T-helper 17 cell (primary cell): ENCODE results near the gene MGAT5B. TPM values are rescaled to one million over a fixed set of nuclear protein-coding genes. Genes with fewer than 3 reads are reported as not detected.
A peak's percentile ranks its signal among the peaks of the same experiment; 100 is the strongest.

ENCODE experiments used
- ATAC-seq: fragments of 150-1000 bp; cut with Tn5 transposase; 2 replicates; pipeline ENCODE4 v1.10.0; 2021; ENCODE audit warnings: mild to moderate bottlenecking, moderate library complexity
- DNase-seq, 3 donors: peaks; one replicate each; pipeline versions ENCODE4 v3.0.0 to v3.0.0-alpha.2; 2020 to 2021
- H3K9me3 ChIP-seq: one replicate; pipeline ENCODE4 v1.7.0; 2013; ENCODE audit warnings: low read length, mild to moderate bottlenecking; ENCODE audit not compliant: control insufficient read depth, poor library complexity, severe bottlenecking
- H3K27ac Mint-ChIP-seq: one replicate; pipeline ENCODE4 v1.8.0; 2022; ENCODE audit warnings: mild to moderate bottlenecking, moderate library complexity, mixed read lengths
- H3K27me3 Mint-ChIP-seq: one replicate; pipeline ENCODE4 v1.8.0; 2022; ENCODE audit warnings: mixed read lengths
- H3K36me3 Mint-ChIP-seq: one replicate; pipeline ENCODE4 v1.8.0; 2022; ENCODE audit warnings: low read depth, mixed read lengths
- H3K4me1 Mint-ChIP-seq: one replicate; pipeline ENCODE4 v1.8.0; 2022; ENCODE audit warnings: mild to moderate bottlenecking, mixed read lengths
- H3K4me3 Mint-ChIP-seq: one replicate; pipeline ENCODE4 v1.8.0; 2022; ENCODE audit warnings: mild to moderate bottlenecking, moderate library complexity, mixed read lengths
- total RNA-seq, 4 donors: library from RNA in 2 of 4; stranded (reverse) in 2 of 4; gene quantifications; one replicate each; pipeline ENCODE4 v1.2.3 and lab custom pipeline; 2022 to 2026

Gene MGAT5B
- total RNA-seq, 2 donors from 2014 or later: 0.55 to 1.4 TPM

DNA sequence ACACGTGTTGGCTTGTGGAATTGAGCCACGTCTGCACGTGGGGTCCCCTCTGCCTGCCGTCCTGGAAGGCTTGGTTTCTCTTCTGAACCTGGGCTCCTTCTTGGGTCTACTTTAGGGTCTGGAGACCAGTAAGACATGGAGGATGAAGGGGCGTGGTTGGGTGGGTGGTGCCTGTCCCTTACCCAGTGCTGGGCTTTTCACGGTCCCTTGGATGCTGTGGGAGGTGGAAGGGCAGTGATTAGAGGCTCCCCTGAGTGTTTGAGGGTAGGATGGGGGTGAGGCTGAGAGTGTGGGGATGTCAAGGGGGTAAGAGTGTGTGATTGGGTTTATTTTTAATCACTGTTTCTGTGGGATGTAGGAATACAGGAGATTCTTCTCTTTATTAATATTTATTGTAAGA is 38.3 kb downstream of the MGAT5B start:
- no peak for DNase-seq
- no peak for ATAC-seq
- no peaks in the 10 kb centered on the region for H3K9me3 ChIP-seq
- Mint-ChIP-seq H3K27ac (no peak overlapping the region), H3K4me1 (peaks cover 2% of the 10 kb centered on the region), H3K27me3 (peaks cover 14% of the 10 kb centered on the region), H3K4me3 (no peak overlapping the region), H3K36me3 (no peaks in the 10 kb centered on the region)

DNA sequence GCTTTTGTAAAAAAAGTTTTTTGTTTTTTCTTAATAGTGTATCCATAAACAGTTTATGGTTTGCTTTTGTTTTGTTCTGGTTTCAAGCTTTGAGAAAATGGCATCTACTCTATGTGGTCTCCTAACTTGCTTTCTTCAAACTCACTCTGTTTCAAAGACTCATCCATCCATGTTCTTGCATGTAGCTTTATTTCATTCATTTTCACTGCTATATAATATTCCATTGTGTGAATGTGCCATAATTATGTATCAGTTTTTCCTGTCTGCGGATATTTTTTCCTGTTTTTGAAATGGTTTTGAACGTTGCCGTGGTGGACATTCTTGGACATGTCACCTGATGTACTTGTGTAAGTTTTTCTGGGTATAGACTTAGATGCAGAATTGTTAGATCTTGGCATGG is 39.1 kb downstream of the MGAT5B start:
- Mint-ChIP-seq H3K27ac (no peak overlapping the region), H3K4me1 (peaks cover 2% of the 10 kb centered on the region), H3K4me3 (no peak overlapping the region), H3K36me3 (no peaks in the 10 kb centered on the region), H3K27me3 (peaks cover 16% of the 10 kb centered on the region)
- H3K9me3 ChIP-seq: no peaks in the 10 kb centered on the region
- ATAC-seq (no peak), DNase-seq (no peak)

DNA sequence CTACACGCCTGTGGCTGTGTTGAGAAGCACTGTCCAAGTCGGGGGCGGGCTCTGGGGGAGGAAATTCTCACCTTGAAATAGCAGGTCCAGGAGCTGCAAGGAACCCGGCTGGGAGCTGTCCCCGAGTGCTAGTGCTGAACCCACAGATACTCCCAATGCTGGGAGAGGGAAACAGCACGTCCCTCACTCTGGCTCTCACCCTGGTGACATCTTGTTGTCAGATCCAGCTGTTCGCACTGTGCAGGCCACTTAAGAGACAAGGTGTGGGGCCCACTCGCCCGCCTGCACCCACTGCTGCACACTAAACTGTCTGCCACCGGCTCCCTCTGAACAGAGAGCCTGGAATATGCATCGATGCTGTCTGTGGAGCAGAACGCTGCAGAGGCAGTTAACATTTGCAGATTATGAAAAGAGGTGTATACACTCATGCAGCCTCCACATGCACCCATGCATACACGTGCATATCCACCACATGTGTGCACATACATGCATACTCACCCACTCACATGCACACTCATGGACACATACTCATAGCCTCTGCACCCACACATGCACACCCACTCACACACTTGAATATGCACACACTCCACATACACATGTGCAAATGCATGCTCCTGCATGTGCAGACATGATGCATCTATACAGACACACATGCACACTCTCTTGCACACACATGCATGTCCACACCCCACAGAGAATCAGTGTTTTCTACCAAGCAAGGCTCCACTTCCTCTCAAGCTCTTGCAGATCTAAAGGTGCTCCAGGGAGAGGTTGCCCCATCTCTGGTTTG is 42.0 kb downstream of the MGAT5B start:
- ATAC-seq (peak; percentile 36), DNase-seq (peak in 1 of 3 donors; percentile 18)
- Mint-ChIP-seq H3K4me1 (peaks cover 5% of the 10 kb centered on the region), H3K27me3 (peaks cover 35% of the 10 kb centered on the region), H3K4me3 (no peak overlapping the region), H3K27ac (no peak overlapping the region), H3K36me3 (peaks cover 4% of the 10 kb centered on the region)
- H3K9me3 ChIP-seq: no peaks in the 10 kb centered on the region

DNA sequence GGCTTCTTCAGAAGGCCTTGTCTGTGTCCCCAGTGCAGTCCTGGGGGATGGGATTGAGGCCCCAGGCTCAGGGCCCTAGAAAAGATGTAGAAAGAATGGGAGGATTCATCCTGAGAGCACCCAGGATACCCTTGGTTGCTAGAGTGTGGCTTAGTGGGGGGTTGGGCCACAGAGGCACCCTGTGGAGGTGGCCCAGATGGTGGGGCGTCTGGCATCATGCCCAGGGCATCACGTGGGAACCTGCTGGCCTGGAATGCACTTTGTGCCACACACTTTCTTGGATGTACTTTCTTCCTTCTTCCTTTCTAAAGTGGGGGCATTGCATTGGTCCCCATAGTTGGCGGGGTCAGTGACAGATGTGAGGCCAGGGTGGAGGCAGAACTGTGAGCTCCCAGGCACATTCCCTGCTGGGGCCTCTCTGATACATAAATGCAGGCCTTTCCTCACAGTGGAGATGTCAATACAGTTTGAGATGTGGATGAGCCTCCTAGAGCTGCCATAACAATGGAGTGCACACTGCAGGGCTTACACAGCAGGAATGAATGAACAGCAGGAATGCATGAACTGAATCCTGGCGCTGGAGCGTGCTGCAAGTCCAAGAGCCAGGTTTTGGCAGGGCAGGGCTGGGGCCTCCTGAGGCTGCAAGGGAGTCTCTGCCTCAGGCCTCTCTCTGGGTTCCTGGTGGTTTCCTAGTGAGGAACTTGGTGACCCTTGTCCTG is 43.3 kb downstream of the MGAT5B start:
- Mint-ChIP-seq H3K36me3 (peaks cover 4% of the 10 kb centered on the region), H3K27ac (no peak overlapping the region), H3K27me3 (peaks cover 35% of the 10 kb centered on the region), H3K4me1 (peaks cover 5% of the 10 kb centered on the region), H3K4me3 (no peak overlapping the region)
- DNase-seq: no peak
- H3K9me3 ChIP-seq: no peaks in the 10 kb centered on the region
- no peak for ATAC-seq

DNA sequence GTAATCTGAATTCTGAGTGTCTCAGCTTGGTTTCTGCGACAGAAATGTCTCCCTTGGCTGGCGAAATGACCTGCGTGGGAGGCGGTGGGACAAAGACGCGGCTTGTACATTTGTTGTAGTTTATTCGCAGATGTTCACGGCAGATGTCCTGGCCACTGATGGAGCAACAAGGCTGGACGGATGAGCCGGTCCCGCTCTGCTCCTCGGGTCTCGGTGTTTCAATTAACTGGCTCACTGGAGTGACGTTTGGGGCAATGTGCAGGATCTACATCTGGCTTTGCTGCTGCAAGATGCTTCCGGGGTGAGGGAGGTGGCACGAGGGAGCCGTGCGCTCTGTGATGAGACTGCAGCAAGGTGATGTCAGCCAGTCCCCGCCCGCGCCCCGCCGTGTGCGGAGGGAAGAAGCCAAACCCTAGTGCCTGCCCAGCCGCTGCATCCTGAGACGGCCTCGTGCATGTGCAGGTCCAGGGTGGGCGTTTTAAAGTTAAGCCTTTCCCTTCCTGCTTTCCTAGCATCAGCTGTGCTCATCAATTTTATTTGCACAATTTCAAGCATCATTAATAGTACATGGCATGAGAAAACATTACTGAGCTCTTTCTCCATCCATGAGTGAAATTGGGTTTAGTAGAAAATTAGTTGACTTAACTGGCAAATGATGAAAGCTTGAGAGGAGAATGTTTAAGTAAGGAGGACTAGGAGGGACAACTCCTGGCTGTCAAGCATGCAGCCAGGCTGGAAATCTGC is 44.4 kb downstream of the MGAT5B start:
- ATAC-seq (no peak), DNase-seq (no peak)
- no peaks in the 10 kb centered on the region for H3K9me3 ChIP-seq
- Mint-ChIP-seq H3K27ac (no peak overlapping the region), H3K4me3 (no peak overlapping the region), H3K36me3 (peaks cover 4% of the 10 kb centered on the region), H3K27me3 (peaks cover 35% of the 10 kb centered on the region), H3K4me1 (peaks cover 5% of the 10 kb centered on the region)

DNA sequence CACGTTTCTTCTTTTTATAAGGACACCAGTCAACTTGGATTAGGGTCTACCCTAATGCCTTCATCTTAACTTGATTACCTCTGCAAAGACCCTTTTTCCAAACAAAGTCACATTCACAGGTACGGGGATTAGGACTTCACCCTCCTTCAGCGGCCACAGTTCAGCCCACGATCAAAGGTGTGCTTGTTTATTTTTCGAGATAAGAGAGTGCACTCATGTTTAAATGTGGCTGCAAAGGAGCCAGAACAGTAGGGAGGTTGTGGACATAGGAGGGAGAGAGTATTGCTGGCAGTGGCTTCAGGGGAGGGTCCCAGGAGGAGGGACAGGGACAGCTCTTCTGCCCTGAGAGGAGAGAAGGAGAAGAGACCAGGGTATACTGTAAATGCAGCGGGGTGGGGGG is 46.7 kb downstream of the MGAT5B start:
- ATAC-seq: no peak
- no peaks in the 10 kb centered on the region for H3K9me3 ChIP-seq
- H3K36me3 Mint-ChIP-seq: peaks cover 4% of the 10 kb centered on the region

DNA sequence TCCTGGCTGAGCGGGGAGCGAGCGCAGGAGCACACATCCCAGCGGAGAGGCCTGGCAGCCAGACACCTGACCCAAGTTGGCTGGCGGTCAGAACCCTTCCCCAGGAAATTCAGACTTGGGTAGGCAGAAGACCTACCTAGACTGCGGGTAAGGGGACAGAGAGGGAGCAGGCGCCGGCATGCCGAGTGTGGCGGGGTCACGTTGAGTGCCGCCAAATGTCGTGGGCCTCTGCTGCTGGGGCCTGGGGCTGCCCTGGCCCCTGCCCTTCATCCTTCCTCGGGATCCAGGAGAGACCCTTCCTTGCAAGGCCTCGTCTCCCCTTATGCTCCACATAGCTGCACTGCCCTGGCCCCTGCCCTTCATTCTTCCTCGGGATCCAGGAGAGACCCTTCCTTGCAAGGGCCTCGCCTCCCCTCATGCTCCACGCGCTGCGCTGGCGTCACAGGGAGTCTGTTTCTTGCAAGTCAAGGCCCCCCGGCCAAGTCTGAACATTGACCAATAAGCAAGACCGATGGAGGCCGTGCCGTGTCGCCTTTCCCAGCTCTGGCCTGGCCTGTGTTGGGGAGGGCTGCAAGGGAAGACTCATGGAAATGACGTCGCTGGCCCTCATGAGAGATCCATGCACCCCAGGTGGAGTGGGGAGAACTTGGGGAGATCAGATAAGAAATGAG is 47.8 kb downstream of the MGAT5B start:
- Mint-ChIP-seq H3K4me1 (peaks cover 3% of the 10 kb centered on the region), H3K4me3 (no peak overlapping the region), H3K27me3 (peaks cover 37% of the 10 kb centered on the region), H3K36me3 (peaks cover 4% of the 10 kb centered on the region), H3K27ac (no peak overlapping the region)
- DNase-seq: no peak
- no peak for ATAC-seq
- H3K9me3 ChIP-seq: no peaks in the 10 kb centered on the region

More for the DNA sequence above, 46.7 kb downstream of the MGAT5B start:
- Mint-ChIP-seq H3K27me3 (peaks cover 31% of the 10 kb centered on the region), H3K4me3 (no peak overlapping the region), H3K27ac (no peak overlapping the region), H3K4me1 (peaks cover 3% of the 10 kb centered on the region)
- no peak for DNase-seq

DNA sequence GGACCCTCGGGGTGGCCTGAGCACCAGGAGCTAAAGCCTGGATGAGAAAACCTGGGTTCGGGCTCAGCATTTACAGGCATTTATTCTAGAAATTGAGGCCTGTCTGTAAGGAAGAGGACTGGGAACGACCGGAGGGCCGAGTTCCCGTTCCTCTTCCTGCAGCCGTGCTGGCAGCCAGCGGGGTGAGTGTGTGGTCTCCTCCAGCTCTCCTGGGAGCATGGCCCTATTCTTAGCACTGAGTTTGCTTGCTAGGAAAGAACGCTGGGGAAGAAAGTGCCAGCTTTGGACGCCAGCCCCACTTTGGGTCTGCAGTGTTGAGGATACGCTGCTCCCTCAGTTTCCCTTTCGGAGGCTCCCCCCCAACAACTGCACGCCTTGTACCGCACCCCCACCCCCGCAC is 49.6 kb downstream of the MGAT5B start:
- Mint-ChIP-seq H3K27ac (no peak overlapping the region), H3K36me3 (peaks cover 4% of the 10 kb centered on the region), H3K27me3 (peaks cover 33% of the 10 kb centered on the region), H3K4me3 (no peak overlapping the region), H3K4me1 (peaks cover 3% of the 10 kb centered on the region)
- DNase-seq: no peak
- no peaks in the 10 kb centered on the region for H3K9me3 ChIP-seq
- ATAC-seq: no peak

DNA sequence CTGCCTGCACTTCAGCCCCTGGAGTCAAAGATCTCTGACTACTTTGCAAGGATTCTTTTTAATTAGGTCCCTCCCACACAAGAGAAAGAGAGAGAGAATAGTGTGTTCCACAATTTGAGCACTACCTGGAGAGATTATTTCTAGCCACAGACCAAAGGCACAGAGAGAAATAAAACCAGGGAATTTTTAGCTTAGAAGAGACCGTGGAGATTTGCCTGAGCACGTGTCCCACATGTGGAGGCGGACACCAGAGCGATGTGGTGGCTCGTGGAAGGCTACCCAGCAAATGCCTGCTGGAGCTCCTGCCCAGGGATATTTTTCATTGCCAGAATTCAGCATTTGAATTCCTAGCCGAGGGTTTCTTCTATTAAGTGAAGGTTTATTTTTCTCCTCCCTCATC is 50.6 kb downstream of the MGAT5B start:
- ATAC-seq (no peak), DNase-seq (no peak)
- Mint-ChIP-seq H3K27me3 (peaks cover 26% of the 10 kb centered on the region), H3K4me3 (no peak overlapping the region), H3K36me3 (peaks cover 3% of the 10 kb centered on the region), H3K27ac (no peak overlapping the region), H3K4me1 (peaks cover 3% of the 10 kb centered on the region)
- no peaks in the 10 kb centered on the region for H3K9me3 ChIP-seq

DNA sequence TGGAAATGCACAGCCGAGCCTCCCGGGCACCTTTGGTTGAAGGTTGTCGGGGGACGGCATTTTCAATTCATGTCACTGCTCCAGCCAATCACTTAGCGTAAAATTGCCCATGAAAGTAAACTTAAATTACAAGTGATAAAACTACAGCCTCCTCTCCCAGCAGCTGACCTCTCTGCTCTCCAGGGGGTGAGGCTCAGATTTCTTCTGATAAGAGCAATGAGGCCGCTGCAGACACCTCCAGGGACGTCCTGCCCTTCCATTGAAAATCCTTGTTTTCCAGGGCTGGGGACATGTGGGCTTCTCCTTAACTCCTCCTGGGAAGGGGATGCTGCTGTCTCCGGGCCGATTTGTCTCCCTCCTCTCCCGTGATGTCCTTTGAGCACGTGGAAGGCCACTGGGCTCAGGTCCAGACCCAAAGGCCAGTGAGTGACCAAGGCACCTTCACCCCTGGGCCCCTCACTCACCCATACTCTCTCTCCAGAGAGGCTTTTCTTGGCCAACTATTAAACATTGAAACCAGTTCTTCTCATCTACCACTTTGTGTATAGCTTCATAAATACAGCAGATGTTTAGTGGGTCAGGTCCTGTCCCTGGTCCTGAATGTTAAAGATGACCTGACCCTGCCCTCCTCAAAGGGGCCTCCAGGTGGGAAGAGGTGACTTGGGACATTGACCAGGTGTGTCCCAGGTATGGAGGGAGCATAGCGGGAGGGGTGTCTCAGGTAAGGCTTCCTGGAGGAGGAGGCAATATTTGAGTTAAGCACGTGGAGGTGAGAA is 52.3 kb downstream of the MGAT5B start:
- no peaks in the 10 kb centered on the region for H3K4me1 Mint-ChIP-seq
- H3K36me3 Mint-ChIP-seq: no peaks in the 10 kb centered on the region
- no peak for ATAC-seq
- DNase-seq: no peak
- H3K9me3 ChIP-seq: no peaks in the 10 kb centered on the region
- peaks cover 18% of the 10 kb centered on the region for H3K27me3 Mint-ChIP-seq
- H3K27ac Mint-ChIP-seq: no peak overlapping the region
- H3K4me3 Mint-ChIP-seq: no peak overlapping the region

DNA sequence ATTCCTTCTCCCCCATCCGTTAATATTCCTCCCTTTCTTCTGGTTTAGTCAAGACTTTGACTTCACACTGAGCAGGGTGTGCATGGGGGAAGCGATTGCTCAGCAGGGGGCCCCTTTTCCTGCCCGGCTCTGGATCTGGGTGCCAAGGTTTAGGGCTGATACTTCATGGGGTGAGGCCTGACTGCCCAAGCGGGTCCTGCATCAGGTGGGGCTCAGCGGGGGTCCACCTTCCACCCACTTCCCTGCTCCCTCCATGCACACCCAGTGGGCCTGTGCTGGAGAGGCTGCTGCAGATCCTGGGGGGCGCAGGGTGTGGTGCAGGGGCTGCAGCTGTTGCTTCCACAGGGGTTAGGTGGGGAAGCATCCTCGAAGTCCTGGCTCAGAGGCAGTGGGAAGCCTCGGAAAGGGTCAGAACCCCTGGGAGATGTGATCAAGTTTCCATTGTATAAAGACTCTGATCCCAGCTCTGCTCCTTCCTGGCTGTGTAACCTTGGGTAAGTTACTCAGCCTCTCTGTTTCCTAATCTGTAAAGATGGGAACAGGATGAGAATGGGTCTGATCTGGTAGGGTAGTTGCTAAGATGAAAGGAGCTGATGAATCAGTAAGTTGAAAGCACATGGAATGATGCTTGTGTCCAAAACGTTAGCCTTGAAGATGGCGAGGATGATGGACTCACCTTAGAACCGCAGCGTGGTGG is 53.3 kb downstream of the MGAT5B start:
- Mint-ChIP-seq H3K27me3 (peaks cover 18% of the 10 kb centered on the region), H3K36me3 (no peaks in the 10 kb centered on the region)
- ATAC-seq: no peak

DNA sequence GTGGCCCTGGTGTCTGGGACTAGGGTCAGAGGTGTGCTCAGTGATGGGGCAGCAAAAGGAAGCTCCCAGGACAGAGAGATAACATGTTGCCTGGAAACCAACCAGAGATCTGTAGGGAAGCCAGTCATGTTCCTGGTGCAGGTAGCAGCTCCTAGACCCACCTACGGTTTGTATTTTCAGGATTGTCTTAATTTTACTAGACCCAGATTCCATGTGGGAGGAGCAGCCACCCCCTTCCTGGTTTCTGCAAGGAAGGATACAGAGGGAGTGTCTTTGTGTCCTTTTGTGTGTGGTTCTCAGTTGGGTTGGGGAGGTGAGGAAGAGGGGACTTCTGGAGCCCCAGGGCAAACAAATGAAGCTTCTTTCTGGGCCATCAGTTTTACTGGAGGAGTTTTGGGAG is 53.9 kb downstream of the MGAT5B start:
- ATAC-seq: no peak
- no peaks in the 10 kb centered on the region for H3K9me3 ChIP-seq
- Mint-ChIP-seq H3K4me3 (no peak overlapping the region), H3K27me3 (peaks cover 18% of the 10 kb centered on the region), H3K36me3 (no peaks in the 10 kb centered on the region), H3K4me1 (no peaks in the 10 kb centered on the region), H3K27ac (no peak overlapping the region)
- no peak for DNase-seq

More for the DNA sequence above, 53.3 kb downstream of the MGAT5B start:
- no peaks in the 10 kb centered on the region for H3K9me3 ChIP-seq
- H3K4me1 Mint-ChIP-seq: no peaks in the 10 kb centered on the region
- no peak overlapping the region for H3K27ac Mint-ChIP-seq
- DNase-seq: no peak
- H3K4me3 Mint-ChIP-seq: no peak overlapping the region
